HCT116 (cell line): ENCODE results near the gene UBE3D. TPM values are rescaled to one million over a fixed set of nuclear protein-coding genes. Genes with fewer than 3 reads are reported as not detected.

ENCODE experiments used
- ATAC-seq: fragments of 200-7000 bp; cut with Tn5 transposase; 2 replicates; pipeline ENCODE4 v1.9.1; 2020; ENCODE audit warnings: mild to moderate bottlenecking, moderate library complexity
- BruUV-seq: library from RNA; stranded (reverse); fragments of 400-500 nt; replicated peaks from 2 replicates; lab custom pipeline; 2021; lab: Mats Ljungman, UMichigan
- CTCF ChIA-PET: fragments of 300-600 bp; sonication (Branson Sonifier 250); formaldehyde crosslinking; loops from one replicate; lab custom pipeline; 2021; ENCODE audit warnings: antibody characterized with exemption; lab: Charles Lee
- POLR2A ChIA-PET: fragments of 300-600, 350-600 bp; sonication (Branson Sonifier 250); formaldehyde crosslinking; loops from one replicate; lab custom pipeline; 2021; ENCODE audit warnings: antibody characterized with exemption; lab: Charles Lee
- RAD21 ChIA-PET, 2 experiments: fragments of 300-600 bp; sonication (Branson Sonifier 250); formaldehyde crosslinking; loops; one replicate each; lab custom pipeline; 2023; ENCODE audit warnings: low total read pairs in 2 of 2; ENCODE audit not compliant: uncharacterized antibody in 2 of 2, unreplicated experiment in 2 of 2, low non-redundant PET in 1 of 2; lab: Charles Lee
- DNase-seq: peaks from one replicate; pipeline ENCODE4 v3.0.0-alpha.2; 2010; ENCODE audit warnings: low read depth, low spot score
- H2AFZ ChIP-seq: fragments of 200-600 bp; shearing (Covaris generic), sonication (generic); 2 replicates; pipeline ENCODE4 v1.6.1; 2017; ENCODE audit warnings: low read depth, mixed run types, mixed read lengths, antibody characterized with exemption, low read length; ENCODE audit not compliant: poor library complexity, severe bottlenecking
- H3K27ac ChIP-seq: 2 replicates; pipeline ENCODE4 v1.5.1; 2012; ENCODE audit warnings: low read depth, low read length
- H3K27me3 ChIP-seq: fragments of 200-600 bp; sonication (generic); 2 replicates; pipeline ENCODE4 v1.6.1; 2016; ENCODE audit warnings: mixed run types, low read length, mixed read lengths; ENCODE audit not compliant: insufficient read depth
- H3K36me3 ChIP-seq, 2 experiments: fragments of 200-500 bp in 1 of 2; fragments of 200-600 bp in 1 of 2; sonication (Bioruptor generic) in 1 of 2; sonication (generic) in 1 of 2; 2 replicates each; pipeline versions ENCODE4 v1.5.1 to v1.6.1; 2014 to 2016; ENCODE audit warnings: low read length in 2 of 2, inconsistent platforms in 1 of 2, mixed read lengths in 1 of 2, mixed run types in 1 of 2; ENCODE audit not compliant: insufficient read depth in 2 of 2, control insufficient read depth in 1 of 2
- H3K4me1 ChIP-seq, 2 experiments: fragments of 200-600 bp in 1 of 2; sonication (generic) in 1 of 2; 2 replicates each; pipeline versions ENCODE4 v1.5.1 to v1.6.1; 2012 to 2017; ENCODE audit warnings: low read length in 2 of 2, inconsistent platforms in 1 of 2, mild to moderate bottlenecking in 1 of 2, mixed read lengths in 1 of 2, mixed run types in 1 of 2, moderate library complexity in 1 of 2; ENCODE audit not compliant: insufficient read depth in 2 of 2, control insufficient read depth in 1 of 2
- H3K4me2 ChIP-seq: fragments of 200-600 bp; sonication (generic); 2 replicates; pipeline ENCODE4 v1.6.1; 2017; ENCODE audit warnings: mixed run types, low read length, mixed read lengths
- H3K4me3 ChIP-seq, 2 experiments: fragments of 200-600 bp in 1 of 2; sonication (generic) in 1 of 2; replicated peaks in 1 of 2; 2 replicates each; pipeline ENCODE4 v1.5.1; 2011 to 2016; ENCODE audit warnings: low read length in 2 of 2, control low read depth in 1 of 2, low read depth in 1 of 2, mild to moderate bottlenecking in 1 of 2, mixed read lengths in 1 of 2, mixed run types in 1 of 2
- H3K79me2 ChIP-seq: fragments of 200-600 bp; sonication (generic); 2 replicates; pipeline ENCODE4 v1.6.1; 2017; ENCODE audit warnings: mild to moderate bottlenecking, mixed run types, low read length, moderate library complexity, mixed read lengths; ENCODE audit not compliant: insufficient read depth
- H3K9ac ChIP-seq: fragments of 200-600 bp; sonication (generic); 2 replicates; pipeline ENCODE4 v1.6.1; 2016; ENCODE audit warnings: low read length, mixed read lengths
- H3K9me2 ChIP-seq: fragments of 200-600 bp; sonication (generic), shearing (Covaris generic); 2 replicates; pipeline ENCODE4 v1.6.1; 2017; ENCODE audit warnings: mixed run types, mild to moderate bottlenecking, moderate library complexity; ENCODE audit not compliant: insufficient read depth
- H3K9me3 ChIP-seq, 2 experiments: fragments of 200-500 bp in 1 of 2; fragments of 200-600 bp in 1 of 2; sonication (Bioruptor generic) in 1 of 2; sonication (generic) in 1 of 2; 2 replicates each; pipeline ENCODE4 v1.6.1; 2014 to 2017; ENCODE audit warnings: low read length in 2 of 2, mixed read lengths in 2 of 2, inconsistent platforms in 1 of 2, low read depth in 1 of 2, mild to moderate bottlenecking in 1 of 2, mixed run types in 1 of 2, moderate library complexity in 1 of 2; ENCODE audit not compliant: control insufficient read depth in 1 of 2, insufficient read depth in 1 of 2
- H4K20me1 ChIP-seq: fragments of 200-600 bp; sonication (generic), shearing (Covaris generic); 2 replicates; pipeline ENCODE4 v1.6.1; 2017; ENCODE audit warnings: mixed run types, mild to moderate bottlenecking, moderate library complexity; ENCODE audit not compliant: insufficient read depth
- CBX3 ChIP-seq: IDR thresholded peaks from 2 replicates; pipeline ENCODE4 v1.6.1; 2012; ENCODE audit warnings: low read depth
- CTCF ChIP-seq, 3 experiments: fragments of 200-600 bp in 1 of 3; sonication (generic) in 1 of 3; IDR thresholded peaks in 2 of 3; conservative IDR thresholded peaks in 1 of 3; 2 replicates each; pipeline ENCODE4 v1.5.1; 2012 to 2017; ENCODE audit warnings: low read depth in 2 of 3, low read length in 2 of 3, antibody characterized with exemption in 1 of 3, borderline replicate concordance in 1 of 3, control low read depth in 1 of 3, mild to moderate bottlenecking in 1 of 3, mixed read lengths in 1 of 3, mixed run types in 1 of 3, moderate library complexity in 1 of 3; ENCODE audit not compliant: insufficient read depth in 1 of 3
- EGR1 ChIP-seq: IDR thresholded peaks from 2 replicates; pipeline ENCODE4 v1.6.1; 2012; ENCODE audit warnings: low read depth
- EZH2 ChIP-seq: fragments of 200-600 bp; sonication (generic); IDR thresholded peaks from 2 replicates; pipeline ENCODE4 v1.6.1; 2017; ENCODE audit warnings: antibody characterized with exemption, mixed run types
- FOSL1 ChIP-seq: IDR thresholded peaks from 2 replicates; pipeline ENCODE4 v1.6.1; 2012; ENCODE audit warnings: low read depth
- POLR2A ChIP-seq: IDR thresholded peaks from 2 replicates; pipeline ENCODE4 v1.7.0; 2011; ENCODE audit warnings: borderline replicate concordance; ENCODE audit not compliant: insufficient read depth, insufficient read length; ENCODE audit errors: extremely low read depth
- RAD21 ChIP-seq: IDR thresholded peaks from 2 replicates; pipeline ENCODE4 v1.6.1; 2012; ENCODE audit warnings: low read depth, mild to moderate bottlenecking
- intact Hi-C: fragments of 100-400 bp; cut with micrococcal nuclease; formaldehyde crosslinking; loops from 2 replicates; pipeline ENCODE4 v1.10.0; 2022
- total RNA-seq: library from RNA; stranded (reverse); gene quantifications from one replicate; pipeline ENCODE4 v1.2.1, GENCODE V29; 2021; ENCODE audit not compliant: unreplicated experiment

The UBE3D gene
- total RNA-seq, 1 experiment from 2014 or later: 9.0 TPM

DNA sequence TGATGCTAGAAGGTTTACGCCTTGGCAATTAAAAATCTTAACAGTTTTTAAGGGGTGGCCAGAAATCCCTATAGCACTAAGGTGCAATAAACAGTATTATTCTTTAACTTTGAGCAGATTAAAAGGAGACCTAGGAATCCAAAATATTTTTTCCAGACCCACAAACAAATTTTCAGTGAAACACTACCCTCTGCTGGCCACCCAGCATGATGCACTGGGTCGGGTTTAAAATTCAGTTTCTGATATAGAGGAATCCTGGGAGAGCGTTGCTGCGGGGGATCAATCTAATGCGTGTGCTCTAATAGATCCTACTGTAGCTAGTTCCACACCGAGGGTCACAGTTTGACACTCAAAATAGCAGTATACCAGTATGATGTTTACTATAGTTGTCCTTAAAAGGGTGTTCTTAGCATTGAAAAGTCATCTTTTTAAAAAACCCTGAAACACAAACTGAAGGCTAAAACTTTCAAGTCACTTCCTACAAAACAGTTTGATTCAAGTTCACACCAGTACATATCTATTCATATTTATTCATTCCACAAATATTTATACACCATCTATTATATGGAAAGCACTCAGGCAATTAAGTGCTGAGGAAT, 10.2 kb downstream of the UBE3D start:
- RAD21 ChIA-PET: interaction anchor here in 1 of 2 experiments (1.6 kb wide), 1 partner anchor 803 kb away, joined by 3 read pairs; no protein-coding TSS in a partner anchor
- Histone ChIP-seq H3K79me2 (peaks cover 4% of the 10 kb centered on the region), H3K9me2 (no peaks in the 10 kb centered on the region), H2AFZ (no peak overlapping the region), H4K20me1 (no peaks in the 10 kb centered on the region), H3K27me3 (no peaks in the 10 kb centered on the region), H3K4me1 (no peaks in the 10 kb centered on the region; a peak in 1 of 4 replicates), H3K4me3 (no peak overlapping the region), H3K36me3 (peaks cover 6 to 17% of the 10 kb centered on the region in 2 experiments; a peak in 2 of 4 replicates), H3K27ac (no peak overlapping the region), H3K9me3 (no peaks in the 10 kb centered on the region), H3K4me2 (no peak overlapping the region), H3K9ac (no peak overlapping the region)
- ATAC-seq (peak; percentile 68), DNase-seq (peak; percentile 8)
- POLR2A ChIA-PET: interaction anchor here (0.6 kb wide), 1 partner anchor 806 kb away, joined by 3 read pairs; no protein-coding TSS in a partner anchor
- CTCF ChIA-PET: interaction anchor here (2.4 kb wide), 1 partner anchor 785 kb away, joined by 10 read pairs; no protein-coding TSS in a partner anchor
- no TSS peak for BruUV-seq
- intact Hi-C loops: loop anchor here (1.0 to 5.0 kb wide), 3 partner anchors 458 to 785 kb away; partner anchors contain the start of gene TPBG
- TF ChIP-seq CBX3 (no peak), RAD21 (peak; percentile 89), POLR2A (no peak), EZH2 (no peak), EGR1 (no peak), CTCF (IDR thresholded peaks at IDR 0.05 in 2 of 3, conservative IDR thresholded peaks at IDR 0.05 in 1 of 3; ENCODE audit: borderline replicate concordance in 1 of 3, insufficient read depth in 1 of 3, low read depth in 2 of 3, low read length in 2 of 3) (peak; percentile 70 to 88 (median 73)), FOSL1 (no peak)
- TF ChIP-seq, all 23 proteins: peak for 2
